GM13977 (cell line): Measurements from ENCODE around the gene MPPED1.

Source experiments
- DNase-seq: peaks from one replicate; pipeline ENCODE4 v3.0.0; 2012; ENCODE audit warnings: low spot score
- in situ Hi-C: fragments of 300-500 bp; cut with MboI; formaldehyde crosslinking; loops from one replicate; pipeline ENCODE4 v1.12.0; 2022; ENCODE audit warnings: low sequenced_read_pairs, low pct_unique_long_range_greater_than_20kb, mixed read lengths, inconsistent platforms; ENCODE audit not compliant: unreplicated experiment
- TF ChIP-seq, protein P1 (sequence below): IDR thresholded peaks from 2 replicates; pipeline ENCODE4 v1.5.1; 2012; ENCODE audit warnings: mild to moderate bottlenecking, control low read depth; ENCODE audit not compliant: insufficient read depth; ENCODE audit errors: extremely low read depth, missing control alignments

The MPPED1 gene

DNA sequence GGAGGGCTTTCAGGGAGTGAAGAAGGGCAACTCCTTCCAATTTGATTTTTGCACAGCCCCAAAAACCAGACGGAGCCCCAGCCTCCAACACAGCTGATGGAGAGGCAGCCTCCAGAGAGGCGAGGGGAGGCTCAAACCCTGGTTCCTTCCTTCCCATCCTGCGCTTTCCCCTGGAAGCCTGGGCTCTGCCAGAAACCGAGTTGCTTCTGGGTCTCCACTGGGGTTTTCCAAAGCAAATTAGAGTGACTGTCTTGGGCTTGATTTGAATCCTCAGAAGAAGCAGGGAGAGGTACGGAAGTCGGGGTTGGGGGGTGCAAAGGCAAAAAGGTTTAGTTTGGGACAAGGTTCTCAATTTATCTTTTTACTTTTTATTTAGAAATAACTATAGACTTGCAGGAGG is 129.2 kb downstream of the MPPED1 start:
- TF ChIP-seq, protein P1, sequence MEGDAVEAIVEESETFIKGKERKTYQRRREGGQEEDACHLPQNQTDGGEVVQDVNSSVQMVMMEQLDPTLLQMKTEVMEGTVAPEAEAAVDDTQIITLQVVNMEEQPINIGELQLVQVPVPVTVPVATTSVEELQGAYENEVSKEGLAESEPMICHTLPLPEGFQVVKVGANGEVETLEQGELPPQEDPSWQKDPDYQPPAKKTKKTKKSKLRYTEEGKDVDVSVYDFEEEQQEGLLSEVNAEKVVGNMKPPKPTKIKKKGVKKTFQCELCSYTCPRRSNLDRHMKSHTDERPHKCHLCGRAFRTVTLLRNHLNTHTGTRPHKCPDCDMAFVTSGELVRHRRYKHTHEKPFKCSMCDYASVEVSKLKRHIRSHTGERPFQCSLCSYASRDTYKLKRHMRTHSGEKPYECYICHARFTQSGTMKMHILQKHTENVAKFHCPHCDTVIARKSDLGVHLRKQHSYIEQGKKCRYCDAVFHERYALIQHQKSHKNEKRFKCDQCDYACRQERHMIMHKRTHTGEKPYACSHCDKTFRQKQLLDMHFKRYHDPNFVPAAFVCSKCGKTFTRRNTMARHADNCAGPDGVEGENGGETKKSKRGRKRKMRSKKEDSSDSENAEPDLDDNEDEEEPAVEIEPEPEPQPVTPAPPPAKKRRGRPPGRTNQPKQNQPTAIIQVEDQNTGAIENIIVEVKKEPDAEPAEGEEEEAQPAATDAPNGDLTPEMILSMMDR: no peak
- no peak for DNase-seq
- in situ Hi-C loops: no loop called here

DNA sequence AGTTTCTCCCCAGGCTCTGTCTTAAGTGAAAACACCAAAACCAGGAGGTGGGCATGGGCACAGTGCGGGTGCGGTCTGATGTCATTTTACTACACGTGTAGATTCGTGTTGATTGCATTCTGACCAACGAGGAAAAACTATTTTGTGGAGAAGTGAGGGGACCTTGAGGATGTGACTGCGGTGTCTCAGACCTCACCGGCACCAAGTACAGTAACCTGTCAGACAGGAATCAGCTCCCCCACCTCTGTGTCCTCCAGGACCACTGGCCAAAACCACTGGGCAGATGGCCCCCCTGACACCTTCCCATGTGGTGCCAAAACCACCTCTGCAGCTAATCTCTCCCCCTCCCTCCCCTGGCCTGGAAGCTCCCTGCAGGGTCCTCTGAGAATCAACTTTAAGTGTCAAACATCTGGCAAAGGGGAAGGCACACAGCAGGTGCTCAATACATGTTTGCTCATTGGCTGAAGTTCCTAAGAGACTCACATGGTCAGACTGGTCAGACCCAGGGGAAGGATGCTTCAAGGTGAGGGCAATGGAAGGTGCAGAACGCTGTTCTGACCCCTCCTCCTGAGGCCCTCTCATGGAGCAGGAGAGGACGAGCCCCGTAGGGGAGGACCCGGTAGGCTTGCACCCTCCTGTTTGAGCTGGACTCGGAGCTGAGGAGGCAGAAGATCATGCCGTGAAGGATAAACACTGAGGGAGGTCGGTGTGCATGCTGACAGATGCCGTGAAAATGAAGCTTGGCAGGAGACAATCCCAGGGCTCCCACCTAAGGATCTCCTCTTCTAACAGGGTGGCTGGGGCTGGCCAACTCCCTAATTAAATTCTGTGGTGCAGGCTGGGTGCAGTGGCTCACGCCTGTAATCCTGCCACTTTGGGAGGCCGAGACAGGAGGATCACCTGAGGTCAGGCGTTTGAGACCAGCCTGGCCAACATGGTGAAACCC is 129.9 kb downstream of the MPPED1 start:
- no peak for DNase-seq
- in situ Hi-C loops: no loop called here
- TF ChIP-seq, protein P1: no peak

DNA sequence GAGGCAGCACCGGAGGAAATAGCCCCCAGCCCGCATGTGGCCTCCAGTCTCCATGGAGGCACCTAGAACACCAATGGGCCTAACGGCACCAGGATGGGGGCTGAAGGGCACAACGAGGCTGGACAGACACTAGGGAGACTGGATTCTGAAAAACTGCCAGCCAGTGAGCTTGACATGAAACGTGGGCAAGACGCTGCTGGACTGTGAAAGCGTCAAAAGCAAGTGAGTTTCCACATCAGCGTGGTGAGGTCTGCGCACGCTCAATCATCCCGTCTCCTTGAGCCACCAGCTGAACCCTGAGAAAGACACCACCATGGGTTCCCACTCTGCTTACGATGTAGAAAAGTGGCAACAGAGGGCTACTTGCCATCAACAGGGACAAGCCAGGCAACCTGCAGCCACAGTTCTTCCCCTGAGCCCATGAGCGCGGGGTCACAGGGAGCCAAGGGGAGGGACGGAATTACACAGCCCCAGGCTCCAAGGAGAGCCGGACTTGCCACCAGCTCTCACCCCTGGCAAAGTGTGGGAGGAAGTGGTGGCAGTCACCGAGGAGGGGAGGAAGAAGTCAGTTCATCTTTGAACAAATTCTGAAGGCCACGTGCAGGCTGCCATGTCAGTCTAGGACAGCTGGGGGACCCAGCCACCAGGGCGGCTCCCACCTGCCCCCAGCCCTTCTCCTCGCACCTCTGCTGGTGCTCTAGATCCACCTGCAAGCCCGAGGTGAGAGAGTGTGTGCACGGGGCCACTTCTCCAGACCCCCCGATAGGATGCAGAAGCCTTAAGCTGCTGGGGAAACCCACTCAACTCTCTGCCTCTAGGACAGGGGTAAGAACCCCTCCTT is 131.1 kb downstream of the MPPED1 start:
- TF ChIP-seq, protein P1: no peak
- in situ Hi-C loops: no loop called here
- DNase-seq: no peak

DNA sequence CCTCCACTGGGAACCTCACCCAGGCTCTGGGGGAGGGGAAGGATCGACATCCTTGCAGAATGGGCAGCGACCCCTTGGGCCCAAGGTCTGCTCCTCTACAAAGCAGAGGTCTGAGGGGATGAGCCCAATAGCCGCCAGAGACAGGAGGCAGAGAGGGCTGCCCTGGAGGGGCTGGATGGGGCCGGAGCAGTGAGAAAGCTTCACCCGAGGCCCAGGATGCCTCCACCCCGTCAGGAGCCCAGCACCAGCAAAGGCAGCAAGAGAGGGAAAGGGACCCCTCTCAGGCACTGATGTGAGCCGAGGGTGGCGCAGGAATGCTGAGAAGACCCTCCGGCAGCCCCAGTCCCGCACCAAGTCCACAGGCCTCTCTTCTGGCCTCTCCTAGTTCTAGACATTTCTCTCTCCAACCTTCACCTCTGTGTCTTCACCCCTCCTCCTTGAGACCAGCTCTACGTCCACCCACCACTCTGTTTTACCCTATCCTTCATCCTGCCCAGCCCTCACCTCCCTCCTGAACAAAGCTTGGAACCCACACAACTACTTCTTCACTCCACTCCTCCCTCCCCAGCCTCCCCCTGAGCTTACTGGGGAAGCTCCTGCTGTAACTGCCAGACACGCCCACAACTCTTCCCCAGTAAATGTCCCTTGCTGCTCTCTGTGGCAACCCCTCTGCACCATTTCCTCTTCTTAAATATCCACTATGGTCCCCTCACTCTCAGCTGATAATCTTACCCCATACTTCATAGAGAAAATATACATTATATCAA is 131.9 kb downstream of the MPPED1 start:
- no peak for DNase-seq
- in situ Hi-C loops: no loop called here

DNA sequence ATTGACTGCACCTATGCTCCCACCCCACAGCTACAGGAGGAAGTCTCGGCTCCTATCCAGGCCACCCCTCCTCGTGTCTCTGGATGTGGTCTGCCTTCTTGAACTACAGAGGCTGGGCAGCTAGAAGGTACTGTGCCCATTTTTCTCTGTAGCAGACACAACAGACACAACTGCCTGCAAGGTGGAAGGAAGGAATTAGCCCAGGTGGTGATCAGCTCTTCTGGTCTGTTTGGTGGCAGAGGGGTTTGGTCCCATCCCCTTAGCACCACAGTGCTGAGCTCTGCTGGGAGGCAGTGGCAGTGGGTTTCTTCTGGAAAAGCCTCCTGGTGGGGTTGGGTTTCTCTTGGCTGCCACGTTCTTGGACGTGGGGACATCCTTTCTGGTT is 132.5 kb downstream of the MPPED1 start:
- no peak for DNase-seq
- in situ Hi-C loops: no loop called here
- TF ChIP-seq, protein P1: no peak

More for the DNA sequence above, 131.9 kb downstream of the MPPED1 start:
- TF ChIP-seq, protein P1: no peak

DNA sequence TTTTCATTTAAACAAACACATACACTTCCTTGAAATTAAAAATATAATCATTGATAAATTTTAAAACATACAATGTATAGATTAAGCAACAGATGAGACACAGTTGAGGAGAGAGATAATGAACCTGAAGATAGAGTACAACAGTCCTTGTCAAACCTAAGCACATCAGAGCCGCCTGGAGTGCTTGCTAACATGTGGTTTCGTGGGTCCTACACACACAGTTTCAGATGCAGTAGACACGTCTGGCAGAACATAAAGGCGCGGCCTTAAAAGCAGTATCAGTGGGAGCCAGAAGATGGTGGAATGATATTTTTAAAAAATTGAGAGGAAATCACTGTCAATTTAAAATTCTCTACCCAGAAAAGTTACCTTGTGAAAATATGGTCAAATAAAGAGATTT is 134.4 kb downstream of the MPPED1 start:
- TF ChIP-seq, protein P1: no peak
- DNase-seq: no peak
- in situ Hi-C loops: no loop called here
